Thyroid gland (tissue), 4 donors: ENCODE data around the gene GLYATL1B.

Experiments
- CTCF ChIP-seq, 6 experiments: fragments of 200-600 bp in 3 of 6; fragments of 450-650 bp in 3 of 6; sonication (generic) in 3 of 6; IDR thresholded peaks; one replicate each; pipeline ENCODE4 v1.5.1; 2016 to 2019; ENCODE audit warnings: antibody characterized with exemption in 6 of 6, mild to moderate bottlenecking in 2 of 6, inconsistent platforms in 1 of 6, moderate library complexity in 1 of 6
- POLR2A ChIP-seq, 2 donors: fragments of 450-650 bp; IDR thresholded peaks; one replicate each; pipeline ENCODE4 v1.6.1; 2017; ENCODE audit warnings: antibody characterized with exemption in 2 of 2, mild to moderate bottlenecking in 2 of 2, moderate library complexity in 1 of 2

GRCh38 chr11:59135648-59136461 is 49.7 kb downstream of the GLYATL1B start:
- TF ChIP-seq CTCF (IDR thresholded peaks at IDR 0.05) (peak; percentile 87 to 100 (median 93)), POLR2A (IDR thresholded peaks at IDR 0.05) (no peak)
